ENCODE results near the gene ANO9.
"Not testable (repeated sequence)": the region's sequence is repeated elsewhere in the genome, so short reads cannot be mapped to it uniquely, and the experiment has no call there.

ANO9 gene

DNA sequence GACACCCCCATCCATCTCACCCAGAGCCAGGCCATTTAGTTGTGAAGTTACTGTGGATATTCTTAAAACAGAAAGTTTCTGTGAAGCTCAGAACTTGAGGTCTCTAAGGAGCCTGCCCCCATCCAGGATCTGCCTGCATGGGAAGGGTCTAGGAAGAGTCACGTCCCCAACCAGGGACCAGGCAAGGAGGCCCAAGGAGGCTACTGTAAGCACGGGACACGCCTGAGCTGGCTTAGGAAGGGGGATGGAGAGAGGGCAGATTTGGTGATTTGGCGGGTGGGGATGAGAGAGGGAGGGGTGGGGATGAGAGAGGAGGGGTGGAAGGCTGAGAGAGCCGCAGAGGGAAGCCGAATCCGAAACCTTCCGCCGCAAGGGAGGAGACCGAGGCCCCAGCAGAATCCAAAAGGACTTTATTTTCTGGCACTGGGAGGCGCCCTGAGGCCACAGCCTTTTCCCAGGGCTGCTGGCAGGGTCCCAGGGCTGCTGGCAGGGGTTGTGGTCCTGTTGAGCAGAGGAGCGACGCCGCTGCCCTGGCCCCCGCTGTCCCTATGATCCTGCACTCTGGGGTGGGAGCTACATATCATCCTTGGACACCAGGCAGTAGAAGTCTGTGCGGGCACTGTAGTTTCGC, 36.4 kb downstream of the ANO9 start:
- TF ChIP-seq, protein P1, sequence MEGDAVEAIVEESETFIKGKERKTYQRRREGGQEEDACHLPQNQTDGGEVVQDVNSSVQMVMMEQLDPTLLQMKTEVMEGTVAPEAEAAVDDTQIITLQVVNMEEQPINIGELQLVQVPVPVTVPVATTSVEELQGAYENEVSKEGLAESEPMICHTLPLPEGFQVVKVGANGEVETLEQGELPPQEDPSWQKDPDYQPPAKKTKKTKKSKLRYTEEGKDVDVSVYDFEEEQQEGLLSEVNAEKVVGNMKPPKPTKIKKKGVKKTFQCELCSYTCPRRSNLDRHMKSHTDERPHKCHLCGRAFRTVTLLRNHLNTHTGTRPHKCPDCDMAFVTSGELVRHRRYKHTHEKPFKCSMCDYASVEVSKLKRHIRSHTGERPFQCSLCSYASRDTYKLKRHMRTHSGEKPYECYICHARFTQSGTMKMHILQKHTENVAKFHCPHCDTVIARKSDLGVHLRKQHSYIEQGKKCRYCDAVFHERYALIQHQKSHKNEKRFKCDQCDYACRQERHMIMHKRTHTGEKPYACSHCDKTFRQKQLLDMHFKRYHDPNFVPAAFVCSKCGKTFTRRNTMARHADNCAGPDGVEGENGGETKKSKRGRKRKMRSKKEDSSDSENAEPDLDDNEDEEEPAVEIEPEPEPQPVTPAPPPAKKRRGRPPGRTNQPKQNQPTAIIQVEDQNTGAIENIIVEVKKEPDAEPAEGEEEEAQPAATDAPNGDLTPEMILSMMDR (conservative IDR thresholded peaks at IDR 0.05) = no peak
- TF ChIP-seq ZFX (IDR thresholded peaks at IDR 0.05) = no peak
- peak overlapping the region; percentile 59; the same call in 1 of the 2 replicates for H3K27ac ChIP-seq

DNA sequence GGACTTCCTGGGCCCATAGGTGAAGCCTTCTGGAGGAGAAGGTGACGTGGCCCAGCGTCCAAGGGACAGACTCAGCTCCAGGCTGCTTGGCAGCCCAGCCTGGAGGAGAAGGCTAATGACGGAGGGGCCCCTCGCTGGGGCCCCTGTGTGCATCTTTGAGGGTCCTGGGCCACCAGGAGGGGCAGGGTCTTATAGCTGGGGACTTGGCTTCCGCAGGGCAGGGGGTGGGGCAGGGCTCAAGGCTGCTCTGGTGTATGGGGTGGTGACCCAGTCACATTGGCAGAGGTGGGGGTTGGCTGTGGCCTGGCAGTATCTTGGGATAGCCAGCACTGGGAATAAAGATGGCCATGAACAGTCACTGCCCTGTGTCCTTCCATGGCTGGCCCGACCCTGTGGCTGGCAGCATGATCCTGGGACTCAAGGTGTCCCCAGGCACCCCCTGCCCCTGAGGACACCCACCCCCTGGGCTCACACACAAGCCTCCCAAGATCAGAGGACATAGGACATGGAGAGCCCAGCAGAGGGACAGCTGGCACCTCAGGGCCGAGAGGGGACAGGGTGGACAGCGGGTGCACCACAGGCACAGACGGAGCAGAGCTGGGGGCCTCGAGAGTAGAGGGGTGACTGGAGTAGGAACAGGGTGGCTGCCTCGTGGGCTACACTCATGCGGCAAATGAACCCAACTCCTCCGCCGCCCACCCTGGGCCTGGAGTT, 37.1 kb downstream of the ANO9 start:
- TF ChIP-seq, protein P1 (conservative IDR thresholded peaks at IDR 0.05) = no peak

DNA sequence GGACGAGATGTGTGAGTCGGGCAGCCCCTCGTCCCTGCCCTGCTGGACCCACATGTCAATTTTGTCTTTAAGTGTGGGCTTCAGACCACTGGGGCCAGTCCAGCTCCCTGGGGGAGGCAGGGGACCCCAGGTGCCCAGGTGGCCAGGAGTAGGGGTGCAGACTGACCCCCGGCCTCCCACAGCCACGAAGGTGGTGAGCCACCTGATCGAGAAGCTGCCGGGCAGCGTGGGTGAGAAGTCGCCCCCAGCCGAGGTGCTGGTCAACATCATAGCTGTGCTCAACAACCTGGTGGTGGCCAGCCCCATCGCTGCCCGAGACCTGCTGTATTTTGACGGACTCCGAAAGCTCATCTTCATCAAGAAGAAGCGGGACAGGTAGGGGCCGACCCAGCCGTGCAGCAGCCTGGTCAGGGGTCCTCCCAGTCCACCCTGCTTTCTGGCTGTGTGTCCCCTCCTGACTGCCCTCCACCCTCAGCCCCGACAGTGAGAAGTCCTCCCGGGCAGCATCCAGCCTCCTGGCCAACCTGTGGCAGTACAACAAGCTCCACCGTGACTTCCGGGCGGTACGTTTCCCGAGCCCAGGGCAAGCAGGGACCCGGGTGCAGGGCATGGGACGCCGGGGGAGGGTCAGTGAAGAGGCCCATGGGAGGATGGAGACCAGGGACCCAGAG, 37.9 kb downstream of the ANO9 start:
- H3K27ac ChIP-seq = no peak overlapping the region

More for the DNA sequence above, 37.1 kb downstream of the ANO9 start:
- peak overlapping the region; percentile 16; the same call in 1 of the 2 replicates for H3K27ac ChIP-seq

DNA sequence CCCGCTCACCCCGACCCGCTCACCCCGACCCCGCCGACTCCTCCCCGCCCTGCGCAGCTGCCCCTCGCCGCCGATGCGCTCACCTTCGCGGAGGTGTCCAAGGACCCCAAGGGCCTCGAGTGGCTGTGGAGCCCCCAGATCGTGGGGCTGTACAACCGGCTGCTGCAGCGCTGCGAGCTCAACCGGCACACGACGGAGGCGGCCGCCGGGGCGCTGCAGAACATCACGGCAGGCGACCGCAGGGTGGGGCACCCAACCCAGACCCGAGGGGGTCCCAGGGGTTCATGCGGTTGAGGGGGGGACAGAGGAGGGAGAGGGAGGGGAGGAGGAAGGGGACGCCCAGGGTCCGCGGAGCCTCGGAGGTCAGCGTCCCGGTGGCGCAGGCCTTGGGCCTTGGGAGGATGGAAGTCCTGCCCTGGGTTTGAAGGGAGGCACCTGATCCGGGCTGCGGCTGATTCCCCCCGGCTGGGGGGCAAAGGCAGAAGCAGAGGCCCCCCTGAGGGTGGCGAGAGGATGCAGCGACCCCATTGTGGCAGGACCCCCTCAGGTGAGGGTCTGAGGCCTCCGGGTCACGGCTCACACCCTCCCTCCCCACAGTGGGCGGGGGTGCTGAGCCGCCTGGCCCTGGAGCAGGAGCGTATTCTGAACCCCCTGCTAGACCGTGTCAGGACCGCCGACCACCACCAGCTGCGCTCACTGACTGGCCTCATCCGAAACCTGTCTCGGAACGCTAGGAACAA, 38.6 kb downstream of the ANO9 start:
- no peak overlapping the region for H3K27ac ChIP-seq
- TF ChIP-seq, protein P1 (conservative IDR thresholded peaks at IDR 0.05) = no peak
- no peak for TF ChIP-seq ZFX (IDR thresholded peaks at IDR 0.05)

More for the DNA sequence above, 37.9 kb downstream of the ANO9 start:
- TF ChIP-seq ZFX (IDR thresholded peaks at IDR 0.05) = no peak
- TF ChIP-seq, protein P1 (conservative IDR thresholded peaks at IDR 0.05) = no peak

DNA sequence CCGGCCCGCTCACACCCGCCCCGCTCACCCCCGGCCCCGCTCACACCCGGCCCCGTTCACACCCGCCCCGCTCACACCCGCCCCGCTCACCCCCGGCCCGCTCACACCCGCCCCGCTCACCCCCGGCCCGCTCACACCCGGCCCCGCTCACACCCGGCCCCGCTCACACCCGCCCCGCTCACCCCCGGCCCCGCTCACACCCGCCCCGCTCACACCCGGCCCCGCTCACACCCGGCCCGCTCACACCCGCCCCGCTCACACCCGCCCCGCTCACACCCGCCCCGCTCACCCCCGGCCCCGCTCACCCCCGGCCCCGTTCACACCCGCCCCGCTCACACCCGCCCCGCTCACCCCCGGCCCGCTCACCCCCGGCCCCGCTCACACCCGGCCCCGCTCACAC, 40.6 kb downstream of the ANO9 start:
- H3K27ac ChIP-seq = not testable (repeated sequence)

DNA sequence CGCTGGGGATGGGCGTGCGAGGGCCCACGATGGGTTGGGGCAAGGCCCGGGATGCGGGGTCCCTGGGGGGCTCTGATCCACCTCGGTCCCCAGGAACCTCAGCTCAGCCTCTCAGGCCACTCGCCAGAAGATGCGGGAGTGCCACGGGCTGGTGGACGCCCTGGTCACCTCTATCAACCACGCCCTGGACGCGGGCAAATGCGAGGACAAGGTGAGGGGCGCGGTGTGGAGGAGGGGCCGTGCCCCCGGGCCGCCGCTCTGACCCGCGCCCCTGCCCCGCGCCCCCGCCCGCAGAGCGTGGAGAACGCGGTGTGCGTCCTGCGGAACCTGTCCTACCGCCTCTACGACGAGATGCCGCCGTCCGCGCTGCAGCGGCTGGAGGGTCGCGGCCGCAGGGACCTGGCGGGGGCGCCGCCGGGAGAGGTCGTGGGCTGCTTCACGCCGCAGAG, 41.5 kb downstream of the ANO9 start:
- TF ChIP-seq, protein P1 (conservative IDR thresholded peaks at IDR 0.05) = no peak
- TF ChIP-seq ZFX (IDR thresholded peaks at IDR 0.05) = no peak
- H3K27ac ChIP-seq = no peak overlapping the region

DNA sequence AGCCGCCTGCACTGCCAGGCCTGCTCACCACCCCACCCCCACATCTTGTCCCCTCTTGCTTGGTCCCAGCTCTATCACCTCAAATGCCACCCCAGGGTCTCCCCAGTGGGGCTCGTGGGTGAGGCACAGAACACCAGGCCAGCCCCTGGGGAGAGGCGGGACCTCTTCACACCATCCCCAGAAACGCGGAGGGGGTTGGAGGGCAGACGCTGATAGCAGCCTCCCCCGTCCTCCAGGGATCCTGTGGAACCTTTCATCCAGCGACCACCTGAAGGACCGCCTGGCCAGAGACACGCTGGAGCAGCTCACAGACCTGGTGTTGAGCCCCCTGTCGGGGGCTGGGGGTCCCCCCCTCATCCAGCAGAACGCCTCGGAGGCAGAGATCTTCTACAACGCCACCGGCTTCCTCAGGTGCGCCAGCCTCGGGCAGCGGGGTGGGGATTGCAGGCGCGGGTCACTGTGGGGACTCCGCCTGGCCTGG, 42.0 kb downstream of the ANO9 start:
- no peak overlapping the region for H3K27ac ChIP-seq
- TF ChIP-seq, protein P1 (conservative IDR thresholded peaks at IDR 0.05) = no peak
- no peak for TF ChIP-seq ZFX (IDR thresholded peaks at IDR 0.05)
